Panc1 (cell line): ENCODE measurements around the gene WBP1L. TPM values are rescaled to one million over a fixed set of nuclear protein-coding genes. Genes with fewer than 3 reads are reported as not detected.

Source experiments
- ATAC-seq: fragments of 200-7000 bp; cut with Tn5 transposase; 2 replicates; pipeline ENCODE4 v1.9.1; 2020; ENCODE audit warnings: mild to moderate bottlenecking, moderate library complexity
- BruUV-seq: library from RNA; stranded (reverse); fragments of 400-500 nt; replicated peaks from 2 replicates; lab custom pipeline; 2021; lab: Mats Ljungman, UMichigan
- CTCF ChIA-PET: fragments of 300-600 bp; sonication (Branson Sonifier 250); formaldehyde crosslinking; loops from one replicate; lab custom pipeline; 2022; ENCODE audit warnings: antibody characterized with exemption; lab: Charles Lee
- POLR2A ChIA-PET: fragments of 300-600 bp; sonication (Branson Sonifier 250); formaldehyde crosslinking; loops from one replicate; lab custom pipeline; 2022; ENCODE audit warnings: antibody characterized with exemption; lab: Charles Lee
- DNase-seq: peaks from one replicate; pipeline ENCODE4 v3.0.0-alpha.2; 2010; ENCODE audit warnings: low read depth, low spot score
- H3K27ac ChIP-seq: 2 replicates; pipeline ENCODE4 v1.5.1; 2011; ENCODE audit warnings: mild to moderate bottlenecking, low read length, inconsistent platforms
- H3K27me3 ChIP-seq: fragments of 200-500 bp; sonication (Bioruptor generic); 2 replicates; pipeline ENCODE4 v1.6.0; 2014; ENCODE audit warnings: low read length, inconsistent platforms; ENCODE audit not compliant: control insufficient read depth, insufficient read depth
- H3K36me3 ChIP-seq: fragments of 200-500 bp; sonication (Bioruptor generic); 2 replicates; pipeline ENCODE4 v1.5.1; 2014; ENCODE audit warnings: inconsistent platforms, mild to moderate bottlenecking, low read length, moderate library complexity; ENCODE audit not compliant: control insufficient read depth, insufficient read depth
- H3K4me1 ChIP-seq: 2 replicates; pipeline ENCODE4 v1.5.1; 2011; ENCODE audit warnings: inconsistent platforms, mild to moderate bottlenecking, low read length, moderate library complexity; ENCODE audit not compliant: control insufficient read depth, insufficient read depth
- H3K4me3 ChIP-seq, 2 experiments: 2 replicates each; pipeline ENCODE4 v1.5.1; 2011 to 2012; ENCODE audit warnings: low read depth in 2 of 2, low read length in 2 of 2, mild to moderate bottlenecking in 2 of 2, inconsistent platforms in 1 of 2, moderate library complexity in 1 of 2
- H3K9me3 ChIP-seq: fragments of 200-500 bp; sonication (Bioruptor generic); 2 replicates; pipeline ENCODE4 v1.5.1; 2014; ENCODE audit warnings: low read depth, mild to moderate bottlenecking, inconsistent platforms, low read length, moderate library complexity; ENCODE audit not compliant: control insufficient read depth, insufficient read depth
- CTCF ChIP-seq: fragments of 450-650 bp; IDR thresholded peaks from 2 replicates; pipeline ENCODE4 v1.5.1; 2017; ENCODE audit warnings: mild to moderate bottlenecking
- POLR2AphosphoS5 ChIP-seq: IDR thresholded peaks from 2 replicates; pipeline ENCODE4 v1.6.1; 2012; ENCODE audit warnings: mild to moderate bottlenecking, low read depth, low read length, moderate library complexity
- REST ChIP-seq, 2 experiments: IDR thresholded peaks; 2 replicates each; pipeline ENCODE4 v1.6.1; 2011 to 2012; ENCODE audit warnings: low read depth in 2 of 2, control low read depth in 1 of 2, low read length in 1 of 2, mild to moderate bottlenecking in 1 of 2, moderate library complexity in 1 of 2; ENCODE audit not compliant: insufficient read depth in 1 of 2
- SIN3A ChIP-seq: IDR thresholded peaks from 2 replicates; pipeline ENCODE4 v1.6.1; 2012; ENCODE audit warnings: low read depth, mild to moderate bottlenecking, low read length, moderate library complexity, borderline replicate concordance; ENCODE audit not compliant: insufficient read depth
- TCF7L2 ChIP-seq: IDR thresholded peaks from 2 replicates; pipeline ENCODE4 v1.6.1; 2011; ENCODE audit warnings: mild to moderate bottlenecking, low read depth, low read length, inconsistent platforms
- in situ Hi-C: cut with HindIII; loops from 2 replicates; pipeline ENCODE4 v1.10.0; 2016; ENCODE audit warnings: low sequenced_read_pairs, low pct_unique_long_range_greater_than_20kb
- intact Hi-C: fragments of 100-400 bp; cut with micrococcal nuclease; formaldehyde crosslinking; loops from one replicate; pipeline ENCODE4 v1.10.0; 2022; ENCODE audit not compliant: unreplicated experiment
- total RNA-seq: library from RNA; stranded (reverse); gene quantifications from one replicate; pipeline ENCODE4 v1.2.1, GENCODE V29; 2021; ENCODE audit not compliant: unreplicated experiment

Gene WBP1L
- total RNA-seq, 1 experiment from 2014 or later, result 91.3 TPM

GRCh38 chr10:102759497-102760210 is 15.9 kb downstream of the WBP1L start:
- Histone ChIP-seq H3K4me1 (peaks cover 21% of the 10 kb centered on the region), H3K4me3 (no peak overlapping the region), H3K27ac (no peak overlapping the region; the same call in 1 of the 2 replicates), H3K27me3 (no peaks in the 10 kb centered on the region), H3K36me3 (no peaks in the 10 kb centered on the region), H3K9me3 (no peaks in the 10 kb centered on the region)
- ChIA-PET POLR2A (no interaction called here), CTCF (interaction anchor here (0.6 kb wide), 1 partner anchor 421 kb away, joined by 5 read pairs; no protein-coding TSS in a partner anchor)
- in situ Hi-C loops, result no loop called here
- DNase-seq, result no peak
- TF ChIP-seq POLR2AphosphoS5 (no peak), REST (IDR thresholded peaks at IDR 0.05; ENCODE audit: insufficient read depth in 1 of 2, low read depth in 2 of 2, low read length in 1 of 2) (no peak), TCF7L2 (no peak), CTCF (no peak), SIN3A (no peak)
- no TSS peak for BruUV-seq
- intact Hi-C loops, result no loop called here
- no peak for ATAC-seq

GRCh38 chr10:102761981-102762380 is 18.2 kb downstream of the WBP1L start:
- no peaks in the 10 kb centered on the region for H3K27me3 ChIP-seq
- intact Hi-C loops (no loop called here), in situ Hi-C loops (no loop called here)
- no peaks in the 10 kb centered on the region for H3K9me3 ChIP-seq
- no peaks in the 10 kb centered on the region for H3K36me3 ChIP-seq
- H3K4me3 ChIP-seq, result no peak overlapping the region
- H3K27ac ChIP-seq, result peak overlapping the region; percentile 60
- no TSS peak for BruUV-seq
- DNase-seq (no peak), ATAC-seq (no peak)
- H3K4me1 ChIP-seq, result peaks cover 39% of the 10 kb centered on the region
- POLR2A ChIA-PET, result interaction anchor here (0.6 kb wide), 1 partner anchor 13 kb away, joined by 4 read pairs; no protein-coding TSS in a partner anchor
- CTCF ChIA-PET, result no interaction called here
- no peak for TF ChIP-seq TCF7L2
- TF ChIP-seq SIN3A, result no peak
- no peak for TF ChIP-seq POLR2AphosphoS5
- TF ChIP-seq CTCF, result no peak
- TF ChIP-seq REST (IDR thresholded peaks at IDR 0.05; ENCODE audit: insufficient read depth in 1 of 2, low read depth in 2 of 2, low read length in 1 of 2), result no peak
